Body of pancreas (tissue), 4 donors: Measurements from ENCODE around the gene MRGPRG.

Experiments
- POLR2A ChIP-seq, 3 donors: fragments of 450-650 bp; IDR thresholded peaks; one replicate each; pipeline ENCODE4 v1.6.1; 2016; ENCODE audit warnings: antibody characterized with exemption in 3 of 3, mild to moderate bottlenecking in 2 of 3
- TF ChIP-seq, protein P1 (sequence below), 7 experiments: fragments of 450-650 bp in 4 of 7; fragments of 200-600 bp in 3 of 7; sonication (generic) in 3 of 7; IDR thresholded peaks; one replicate each; pipeline ENCODE4 v1.5.1; 2016 to 2019; ENCODE audit warnings: antibody characterized with exemption in 7 of 7

GRCh38 chr11:3202305-3202704, 16.3 kb downstream of the MRGPRG start:
- TF ChIP-seq, protein P1, sequence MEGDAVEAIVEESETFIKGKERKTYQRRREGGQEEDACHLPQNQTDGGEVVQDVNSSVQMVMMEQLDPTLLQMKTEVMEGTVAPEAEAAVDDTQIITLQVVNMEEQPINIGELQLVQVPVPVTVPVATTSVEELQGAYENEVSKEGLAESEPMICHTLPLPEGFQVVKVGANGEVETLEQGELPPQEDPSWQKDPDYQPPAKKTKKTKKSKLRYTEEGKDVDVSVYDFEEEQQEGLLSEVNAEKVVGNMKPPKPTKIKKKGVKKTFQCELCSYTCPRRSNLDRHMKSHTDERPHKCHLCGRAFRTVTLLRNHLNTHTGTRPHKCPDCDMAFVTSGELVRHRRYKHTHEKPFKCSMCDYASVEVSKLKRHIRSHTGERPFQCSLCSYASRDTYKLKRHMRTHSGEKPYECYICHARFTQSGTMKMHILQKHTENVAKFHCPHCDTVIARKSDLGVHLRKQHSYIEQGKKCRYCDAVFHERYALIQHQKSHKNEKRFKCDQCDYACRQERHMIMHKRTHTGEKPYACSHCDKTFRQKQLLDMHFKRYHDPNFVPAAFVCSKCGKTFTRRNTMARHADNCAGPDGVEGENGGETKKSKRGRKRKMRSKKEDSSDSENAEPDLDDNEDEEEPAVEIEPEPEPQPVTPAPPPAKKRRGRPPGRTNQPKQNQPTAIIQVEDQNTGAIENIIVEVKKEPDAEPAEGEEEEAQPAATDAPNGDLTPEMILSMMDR (IDR thresholded peaks at IDR 0.05) = no peak
- no peak for TF ChIP-seq POLR2A (IDR thresholded peaks at IDR 0.05)
